HFFc6 (cell line): Measurements from ENCODE around the gene CHRNA5. TPM values are rescaled to one million over a fixed set of nuclear protein-coding genes. Genes with fewer than 3 reads are reported as not detected.

ENCODE experiments used
- DNase-seq: peaks from one replicate; pipeline ENCODE4 v3.0.0-alpha.2; 2018
- H3K27ac Mint-ChIP-seq: 2 replicates; pipeline ENCODE4 v1.8.0; 2020; ENCODE audit warnings: mild to moderate bottlenecking, mixed read lengths
- H3K27me3 Mint-ChIP-seq: 2 replicates; pipeline ENCODE4 v1.8.0; 2021; ENCODE audit warnings: mild to moderate bottlenecking, moderate library complexity, mixed read lengths; ENCODE audit not compliant: insufficient read depth
- H3K36me3 Mint-ChIP-seq: 2 replicates; pipeline ENCODE4 v1.8.0; 2021; ENCODE audit warnings: low read depth, mixed read lengths
- H3K4me1 Mint-ChIP-seq: 2 replicates; pipeline ENCODE4 v1.8.0; 2020; ENCODE audit warnings: low read depth, mixed read lengths
- H3K4me3 Mint-ChIP-seq: 2 replicates; pipeline ENCODE4 v1.8.0; 2020; ENCODE audit warnings: mild to moderate bottlenecking, moderate library complexity, mixed read lengths
- H3K9me3 Mint-ChIP-seq: 2 replicates; pipeline ENCODE4 v1.8.0; 2020; ENCODE audit warnings: mild to moderate bottlenecking, mixed read lengths
- total RNA-seq, 6 experiments: library from RNA; stranded (reverse); fragmentation: NEBNext Ultra II Directional; extraction: Animal tissue kit (Norgen Biotek cat#: 25700); gene quantifications; 2 replicates in 1 of 6; 3 replicates in 5 of 6; pipeline ENCODE4 v1.2.3, GENCODE V29; 2021
- TF ChIP-seq, protein P1 (sequence below): fragments of 200-600 bp; sonication (generic); IDR thresholded peaks from 2 replicates; pipeline ENCODE4 v1.5.0; 2021; ENCODE audit warnings: antibody characterized with exemption, mild to moderate bottlenecking

The CHRNA5 gene
- total RNA-seq, 6 experiments from 2014 or later, result 0.94 to 2.1 (median 1.6) TPM

DNA sequence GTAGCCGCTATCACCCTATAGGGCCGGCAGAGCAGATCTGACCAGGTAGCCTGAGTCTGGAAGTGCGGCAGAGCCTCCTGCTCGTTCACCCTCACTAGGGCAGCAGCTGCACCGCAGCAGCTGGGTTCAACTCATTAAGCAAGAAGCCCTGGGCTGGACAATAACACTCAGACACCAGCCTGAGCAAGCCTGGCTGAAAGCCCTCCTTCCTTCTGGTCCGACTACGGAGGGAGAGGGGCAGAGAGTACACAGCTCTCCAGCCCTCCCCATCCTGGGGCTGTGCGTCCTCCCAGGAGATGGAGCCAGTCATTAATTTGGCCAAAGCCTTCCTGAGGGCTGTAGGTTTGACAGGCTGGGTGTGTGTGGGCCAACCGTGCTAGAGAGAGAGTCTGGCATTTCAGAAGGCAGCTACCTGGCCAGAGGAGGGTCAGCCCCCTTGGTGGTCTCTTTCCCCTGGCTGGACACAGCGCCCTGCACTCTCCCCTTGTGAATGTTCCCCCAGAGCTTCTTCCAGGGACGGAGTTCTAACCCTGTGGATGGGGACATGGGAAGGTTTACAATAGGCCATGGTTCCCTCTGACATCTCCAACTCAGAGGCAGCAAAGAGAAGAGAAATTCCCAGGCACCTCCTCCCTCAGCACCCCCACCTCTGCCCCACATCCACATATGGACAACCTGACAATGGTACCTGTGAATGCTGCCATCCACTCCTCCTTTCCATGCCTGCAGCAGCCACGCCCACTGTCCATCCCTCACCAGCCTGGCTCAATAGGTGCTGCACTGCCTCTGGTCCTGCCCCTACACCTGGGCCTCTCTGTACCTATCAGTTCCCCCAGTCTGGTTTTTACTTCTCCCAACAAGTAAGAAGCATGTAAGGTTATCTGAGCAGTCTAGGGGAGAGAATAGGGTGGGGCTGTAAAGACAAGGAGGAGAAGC is 69.2 kb downstream of the CHRNA5 start:
- Mint-ChIP-seq H3K27ac (no peak overlapping the region), H3K4me3 (no peak overlapping the region), H3K9me3 (peaks cover 13% of the 10 kb centered on the region), H3K27me3 (peaks cover 41% of the 10 kb centered on the region), H3K36me3 (peaks cover 8% of the 10 kb centered on the region), H3K4me1 (no peaks in the 10 kb centered on the region)
- DNase-seq, result no peak
- TF ChIP-seq, protein P1, sequence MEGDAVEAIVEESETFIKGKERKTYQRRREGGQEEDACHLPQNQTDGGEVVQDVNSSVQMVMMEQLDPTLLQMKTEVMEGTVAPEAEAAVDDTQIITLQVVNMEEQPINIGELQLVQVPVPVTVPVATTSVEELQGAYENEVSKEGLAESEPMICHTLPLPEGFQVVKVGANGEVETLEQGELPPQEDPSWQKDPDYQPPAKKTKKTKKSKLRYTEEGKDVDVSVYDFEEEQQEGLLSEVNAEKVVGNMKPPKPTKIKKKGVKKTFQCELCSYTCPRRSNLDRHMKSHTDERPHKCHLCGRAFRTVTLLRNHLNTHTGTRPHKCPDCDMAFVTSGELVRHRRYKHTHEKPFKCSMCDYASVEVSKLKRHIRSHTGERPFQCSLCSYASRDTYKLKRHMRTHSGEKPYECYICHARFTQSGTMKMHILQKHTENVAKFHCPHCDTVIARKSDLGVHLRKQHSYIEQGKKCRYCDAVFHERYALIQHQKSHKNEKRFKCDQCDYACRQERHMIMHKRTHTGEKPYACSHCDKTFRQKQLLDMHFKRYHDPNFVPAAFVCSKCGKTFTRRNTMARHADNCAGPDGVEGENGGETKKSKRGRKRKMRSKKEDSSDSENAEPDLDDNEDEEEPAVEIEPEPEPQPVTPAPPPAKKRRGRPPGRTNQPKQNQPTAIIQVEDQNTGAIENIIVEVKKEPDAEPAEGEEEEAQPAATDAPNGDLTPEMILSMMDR, result no peak

DNA sequence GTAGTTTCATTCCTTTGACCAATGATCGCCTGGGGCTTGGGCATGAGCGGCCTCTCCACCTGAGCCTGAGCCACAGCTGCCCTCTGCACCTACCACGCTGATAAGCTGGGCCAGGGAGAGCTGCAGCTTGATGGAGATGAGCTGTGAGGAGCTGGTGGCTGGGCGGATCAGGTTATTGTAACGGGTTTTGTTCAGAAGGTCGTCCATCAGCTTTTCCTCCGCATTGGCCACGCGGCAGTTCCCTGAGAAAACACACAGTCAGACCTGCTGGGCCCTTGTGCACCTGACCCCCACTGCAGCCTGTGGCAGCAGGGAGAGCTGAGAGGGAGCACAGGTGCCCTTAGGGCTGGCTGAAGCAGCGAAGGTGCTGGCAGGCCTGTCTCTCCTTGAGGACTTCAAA is 70.0 kb downstream of the CHRNA5 start:
- DNase-seq, result no peak
- no peak overlapping the region for H3K4me3 Mint-ChIP-seq
- peaks cover 37% of the 10 kb centered on the region for H3K27me3 Mint-ChIP-seq
- no peak overlapping the region for H3K27ac Mint-ChIP-seq
- peaks cover 8% of the 10 kb centered on the region for H3K36me3 Mint-ChIP-seq
- no peaks in the 10 kb centered on the region for H3K4me1 Mint-ChIP-seq
- TF ChIP-seq, protein P1, result no peak
- peaks cover 13% of the 10 kb centered on the region for H3K9me3 Mint-ChIP-seq

DNA sequence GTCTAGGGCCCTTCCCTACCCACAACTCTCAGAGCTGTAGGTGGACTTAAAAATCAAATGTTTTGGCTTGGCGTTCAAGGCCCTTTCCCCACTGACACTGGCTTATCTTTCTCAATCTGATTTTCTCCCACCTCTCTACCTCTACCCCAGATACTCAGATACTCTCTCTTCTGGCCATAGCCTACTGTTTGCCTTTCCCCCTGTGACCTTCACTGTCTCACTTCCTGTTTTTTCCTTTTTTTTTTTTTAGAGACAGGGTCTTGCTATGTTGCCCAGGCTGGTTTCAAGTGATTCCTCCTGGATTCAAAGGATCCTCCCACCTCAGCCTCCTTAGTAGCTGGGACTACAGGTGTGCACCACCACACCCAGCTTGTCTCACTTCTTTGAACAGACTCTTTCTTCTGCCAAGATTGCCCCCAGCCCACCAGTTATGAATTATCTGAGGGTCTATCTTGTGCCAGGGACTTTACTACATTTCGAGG is 71.1 kb downstream of the CHRNA5 start:
- DNase-seq, result no peak
- no peaks in the 10 kb centered on the region for H3K4me1 Mint-ChIP-seq
- peaks cover 8% of the 10 kb centered on the region for H3K36me3 Mint-ChIP-seq
- H3K27me3 Mint-ChIP-seq, result peaks cover 42% of the 10 kb centered on the region
- H3K4me3 Mint-ChIP-seq, result no peak overlapping the region
- no peak overlapping the region for H3K27ac Mint-ChIP-seq
- TF ChIP-seq, protein P1, result no peak
- H3K9me3 Mint-ChIP-seq, result peaks cover 13% of the 10 kb centered on the region

DNA sequence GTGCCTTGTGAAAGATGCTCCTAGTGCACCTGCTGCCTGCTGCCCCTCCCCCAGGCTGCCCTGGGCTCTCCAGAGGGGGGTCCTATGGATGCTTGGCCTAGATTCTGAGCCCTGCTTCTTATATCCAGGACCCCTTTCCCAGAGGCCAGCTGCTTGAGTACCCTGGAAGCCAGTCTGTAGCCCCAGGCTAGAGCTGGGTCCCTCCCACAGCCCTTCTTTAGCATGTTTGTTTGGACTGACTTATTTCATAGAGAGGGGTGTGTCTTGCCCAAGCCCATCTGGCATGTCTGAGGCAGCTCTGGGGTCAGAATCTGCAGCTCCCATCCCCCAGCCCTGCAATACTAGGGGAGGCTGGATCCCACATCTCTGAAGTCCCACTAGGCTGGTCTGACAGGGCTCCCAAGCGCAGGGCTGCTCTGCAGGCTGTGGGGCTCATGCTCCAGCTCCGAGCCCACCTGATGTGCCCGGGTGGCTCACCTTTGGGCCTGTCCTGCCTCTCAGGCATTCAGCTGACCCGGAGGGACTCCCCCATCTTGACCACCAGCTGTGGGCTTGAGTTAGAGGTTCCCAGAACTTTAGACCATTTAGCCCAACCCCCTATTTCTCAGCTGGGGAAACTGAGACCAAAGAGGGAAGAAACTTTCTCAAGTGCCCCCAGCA is 72.6 kb downstream of the CHRNA5 start:
- H3K27me3 Mint-ChIP-seq, result peaks cover 40% of the 10 kb centered on the region
- TF ChIP-seq, protein P1, result no peak

DNA sequence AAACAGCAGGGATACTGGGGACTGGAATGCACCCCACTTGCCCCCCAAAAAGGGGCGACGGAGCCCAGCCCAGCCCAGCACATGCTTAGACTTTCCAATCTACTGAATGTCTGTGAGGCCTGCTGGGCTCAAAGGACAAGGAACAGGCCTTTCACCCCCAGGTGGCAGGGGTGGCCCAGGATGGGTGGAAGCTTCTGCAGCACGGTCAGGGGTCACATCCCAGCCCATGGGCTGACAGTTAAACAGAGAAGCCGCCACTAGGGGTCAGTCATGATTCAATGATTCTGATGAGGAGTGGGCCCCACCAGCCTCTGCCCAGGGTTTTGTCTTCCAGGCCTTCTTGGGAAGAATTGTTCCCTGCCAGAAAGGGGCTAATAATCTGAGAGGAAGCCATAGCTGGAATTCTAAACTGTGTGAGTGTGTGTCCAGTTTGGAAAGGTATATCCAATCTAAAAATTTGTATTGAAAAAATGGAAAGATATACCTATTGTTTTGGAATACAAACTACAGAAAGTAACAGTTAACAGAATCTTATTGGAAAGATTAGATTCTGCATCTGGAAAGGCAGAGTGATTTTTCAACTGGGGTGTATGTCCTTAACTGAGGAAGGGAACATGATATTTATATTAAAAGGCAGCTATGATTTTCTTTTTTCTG is 73.5 kb downstream of the CHRNA5 start:
- Mint-ChIP-seq H3K27ac (no peak overlapping the region), H3K4me3 (no peak overlapping the region), H3K4me1 (no peaks in the 10 kb centered on the region), H3K36me3 (no peaks in the 10 kb centered on the region; the same call in 1 of the 2 replicates), H3K27me3 (peaks cover 33% of the 10 kb centered on the region), H3K9me3 (no peaks in the 10 kb centered on the region; the same call in 1 of the 2 replicates)
- TF ChIP-seq, protein P1, result peak; percentile 81
- peak; percentile 9 for DNase-seq

More for the DNA sequence above, 72.6 kb downstream of the CHRNA5 start:
- Mint-ChIP-seq H3K27ac (no peak overlapping the region), H3K4me1 (no peaks in the 10 kb centered on the region), H3K36me3 (peaks cover 8% of the 10 kb centered on the region), H3K4me3 (no peak overlapping the region), H3K9me3 (peaks cover 9% of the 10 kb centered on the region)
- DNase-seq, result no peak
